Measurements from ENCODE around the gene KRTAP13-1.

The KRTAP13-1 gene, protein sequence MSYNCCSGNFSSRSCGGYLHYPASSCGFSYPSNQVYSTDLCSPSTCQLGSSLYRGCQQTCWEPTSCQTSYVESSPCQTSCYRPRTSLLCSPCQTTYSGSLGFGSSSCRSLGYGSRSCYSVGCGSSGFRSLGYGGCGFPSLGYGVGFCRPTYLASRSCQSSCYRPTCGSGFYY

DNA sequence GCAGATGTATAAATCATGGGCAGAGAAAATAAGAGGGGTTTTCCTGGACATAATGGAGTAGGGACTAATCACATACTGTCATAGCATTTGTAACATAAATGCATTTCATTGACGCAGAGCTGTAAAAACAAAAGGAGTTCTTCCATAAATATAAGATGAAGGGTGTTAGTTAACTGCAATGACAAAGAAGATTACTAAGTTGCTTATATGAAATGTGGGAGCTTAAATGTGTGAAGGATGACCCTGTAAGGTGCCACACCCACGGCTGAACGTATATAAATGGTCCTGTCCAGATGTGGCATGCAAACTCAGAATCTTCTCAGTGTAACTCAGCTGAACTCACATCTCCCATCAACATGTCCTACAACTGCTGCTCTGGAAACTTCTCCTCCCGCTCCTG is at the start of gene KRTAP13-1:
Gene KRTAP13-1, plus strand, starts transcription at position 301 of the 400 bp plus-strand sequence. Its CDS starts 56 bp downstream, at position 357.
- no peak within 1 kb of the TSS for H3K4me3 ChIP-seq (ENCODE audit: low read length)
- no peak for TF ChIP-seq CTCF (IDR thresholded peaks at IDR 0.05; ENCODE audit: insufficient read depth, low read depth, low read length, missing control alignments)
- no peak for DNase-seq (ENCODE audit: low read depth)

GRCh38 chr21:30348506-30348905 is 47.3 kb upstream of the KRTAP13-1 start, which contains the start of gene KRTAP23-1:
KRTAP23-1 (minus strand) TSS chr21:30348606; CDS start chr21:30348606, 0 bp downstream.
- H3K4me3 ChIP-seq (ENCODE audit: low read length), result no peak within 1 kb of the TSS
- no peak for TF ChIP-seq CTCF (IDR thresholded peaks at IDR 0.05; ENCODE audit: insufficient read depth, low read depth, low read length, missing control alignments)
- no peak for DNase-seq (ENCODE audit: low read depth)

- no peak overlapping the region for H3K4me3 ChIP-seq (ENCODE audit: low read length)
- DNase-seq (ENCODE audit: low read depth), result peak; percentile 34
- no peak for TF ChIP-seq CTCF (IDR thresholded peaks at IDR 0.05; ENCODE audit: insufficient read depth, low read depth, low read length, missing control alignments)
Observed at GRCh38 chr21:30349572-30349971, 46.3 kb upstream of the KRTAP13-1 start.

DNA sequence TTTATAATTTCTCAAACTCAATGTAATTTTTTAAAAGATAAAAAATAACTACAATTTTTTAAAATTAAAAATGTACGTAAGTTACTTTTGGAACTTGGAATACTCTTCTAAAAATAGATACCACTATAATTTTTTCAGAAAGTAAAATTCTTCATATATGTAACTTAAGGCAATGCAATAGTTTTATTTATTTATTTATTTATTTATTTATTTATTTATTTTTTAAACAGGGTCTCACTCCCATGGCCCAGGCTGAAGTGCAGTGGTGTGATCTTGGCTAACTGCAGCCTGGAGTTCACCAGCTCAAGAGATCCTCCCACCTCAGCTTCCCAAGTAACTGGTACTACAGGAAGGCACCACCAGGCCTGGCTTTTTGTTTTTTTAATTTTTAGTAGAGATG is 44.3 kb upstream of the KRTAP13-1 start:
- H3K4me3 ChIP-seq (ENCODE audit: low read length), result no peak overlapping the region
- TF ChIP-seq CTCF (IDR thresholded peaks at IDR 0.05; ENCODE audit: insufficient read depth, low read depth, low read length, missing control alignments), result no peak
- DNase-seq (ENCODE audit: low read depth), result no peak

DNA sequence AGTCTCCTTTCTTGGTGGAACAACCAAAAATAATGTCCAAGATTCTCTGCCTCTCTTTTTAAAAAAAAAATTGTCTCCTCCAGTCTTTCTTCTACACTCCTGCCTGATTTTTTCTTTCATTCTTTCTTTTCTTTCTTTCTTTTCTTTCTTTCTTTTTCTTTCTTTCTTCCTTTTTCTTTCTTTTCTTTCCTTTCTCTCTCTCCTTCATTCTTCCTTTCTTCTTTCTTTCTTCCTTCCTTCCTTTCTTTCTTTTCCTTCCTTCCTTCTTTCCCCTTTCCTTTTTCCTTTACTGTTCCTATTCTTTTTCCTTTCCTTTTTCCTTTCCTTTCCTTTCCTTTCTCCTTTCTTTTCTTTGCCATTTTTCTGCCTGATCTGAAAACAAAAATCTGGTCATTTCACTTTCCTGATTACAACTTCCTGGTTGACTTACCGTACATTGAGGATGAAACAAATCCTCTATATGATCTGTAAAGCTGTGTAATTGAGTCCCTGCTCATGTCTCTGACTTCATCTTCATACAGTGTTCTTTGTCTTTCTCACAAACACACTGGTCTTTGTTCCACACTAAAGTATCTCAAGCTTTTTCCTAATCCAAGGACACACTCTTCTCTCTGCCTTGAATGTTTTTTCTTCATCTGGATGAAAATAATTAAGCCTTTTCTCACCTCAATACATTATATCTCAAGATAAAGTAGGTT is 41.4 kb upstream of the KRTAP13-1 start:
- H3K4me3 ChIP-seq (ENCODE audit: low read length), result no peak overlapping the region
- TF ChIP-seq CTCF (IDR thresholded peaks at IDR 0.05; ENCODE audit: insufficient read depth, low read depth, low read length, missing control alignments), result no peak
- DNase-seq (ENCODE audit: low read depth), result no peak

DNA sequence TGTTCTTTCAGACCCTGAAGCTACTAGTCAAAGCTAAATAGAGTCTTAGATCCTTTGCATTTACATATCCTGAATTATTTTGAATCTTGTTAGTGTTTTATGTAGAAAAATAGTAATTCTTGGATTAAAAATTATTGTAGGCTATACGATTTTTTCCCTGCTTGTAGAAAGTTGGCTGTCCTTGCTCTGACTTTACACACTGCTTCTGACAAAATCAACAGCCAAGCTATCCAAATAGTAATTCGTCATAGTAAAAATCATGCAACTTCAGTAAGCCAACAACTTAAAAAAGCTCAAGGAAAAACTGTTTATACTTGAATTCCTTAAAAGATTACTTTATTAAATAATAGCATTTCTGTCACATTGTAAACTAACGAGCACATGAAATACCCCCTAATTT is 39.9 kb upstream of the KRTAP13-1 start:
- TF ChIP-seq CTCF (IDR thresholded peaks at IDR 0.05; ENCODE audit: insufficient read depth, low read depth, low read length, missing control alignments), result no peak
- no peak overlapping the region for H3K4me3 ChIP-seq (ENCODE audit: low read length)
- DNase-seq (ENCODE audit: low read depth), result no peak

Measured in epithelial cell of esophagus (primary cell).